NCI-H128 (cell line): Measurements from ENCODE around the gene ITPKB.
A peak's percentile ranks its signal among the peaks of the same experiment; 100 is the strongest.
"Not testable (repeated sequence)": the region's sequence is repeated elsewhere in the genome, so short reads cannot be mapped to it uniquely, and the experiment has no call there.

Experiments
- DNase-seq: peaks from one replicate; lab custom pipeline; 2025; ENCODE audit not compliant: unreplicated experiment; lab: John Stamatoyannopoulos, UW

Gene ITPKB

GRCh38 chr1:226639631-226640061 lies 99.4 kb downstream of the ITPKB start:
- DNase-seq, result no peak

- not testable (repeated sequence) for DNase-seq
Measured at GRCh38 chr1:226639206-226639605, 99.9 kb downstream of the ITPKB start.

GRCh38 chr1:226638608-226639007 lies 100.5 kb downstream of the ITPKB start:
- DNase-seq, result no peak

GRCh38 chr1:226638001-226638601 lies 101.0 kb downstream of the ITPKB start:
- no peak for DNase-seq

GRCh38 chr1:226637147-226637935 lies 101.7 kb downstream of the ITPKB start:
- no peak for DNase-seq

GRCh38 chr1:226636847-226637096 lies 102.3 kb downstream of the ITPKB start:
- DNase-seq, result no peak

- no peak for DNase-seq
Measured at GRCh38 chr1:226635456-226635941, 103.6 kb downstream of the ITPKB start.

GRCh38 chr1:226634611-226635246 lies 104.4 kb downstream of the ITPKB start:
- DNase-seq, result no peak

- DNase-seq, result peak; percentile 52
Measured at GRCh38 chr1:226634166-226634588, 104.9 kb downstream of the ITPKB start.

GRCh38 chr1:226633541-226634165 lies 105.4 kb downstream of the ITPKB start:
- DNase-seq, result no peak

GRCh38 chr1:226632922-226633351 lies 106.1 kb downstream of the ITPKB start:
- no peak for DNase-seq

GRCh38 chr1:226632169-226632879 lies 106.8 kb downstream of the ITPKB start:
- DNase-seq, result no peak

- no peak for DNase-seq
Measured at GRCh38 chr1:226631229-226632000, 107.7 kb downstream of the ITPKB start.

GRCh38 chr1:226630592-226630991 lies 108.5 kb downstream of the ITPKB start:
- no peak for DNase-seq

- DNase-seq, result no peak
Measured at GRCh38 chr1:226629896-226630550, 109.1 kb downstream of the ITPKB start.

- DNase-seq, result no peak
Measured at GRCh38 chr1:226629210-226629895, 109.7 kb downstream of the ITPKB start.

GRCh38 chr1:226628612-226629155 lies 110.4 kb downstream of the ITPKB start:
- no peak for DNase-seq

- no peak for DNase-seq
Measured at GRCh38 chr1:226627924-226628611, 111.0 kb downstream of the ITPKB start.
